NCI-H146 (cell line): ENCODE data around the gene ATG16L1.
"Not testable (repeated sequence)": the region's sequence is repeated elsewhere in the genome, so short reads cannot be mapped to it uniquely, and the experiment has no call there.

Source experiments
- DNase-seq: peaks from one replicate; lab custom pipeline; 2025; lab: John Stamatoyannopoulos, UW

The ATG16L1 gene

GRCh38 chr2:233331536-233331935, 80.1 kb downstream of the ATG16L1 start:
- no peak for DNase-seq

DNA sequence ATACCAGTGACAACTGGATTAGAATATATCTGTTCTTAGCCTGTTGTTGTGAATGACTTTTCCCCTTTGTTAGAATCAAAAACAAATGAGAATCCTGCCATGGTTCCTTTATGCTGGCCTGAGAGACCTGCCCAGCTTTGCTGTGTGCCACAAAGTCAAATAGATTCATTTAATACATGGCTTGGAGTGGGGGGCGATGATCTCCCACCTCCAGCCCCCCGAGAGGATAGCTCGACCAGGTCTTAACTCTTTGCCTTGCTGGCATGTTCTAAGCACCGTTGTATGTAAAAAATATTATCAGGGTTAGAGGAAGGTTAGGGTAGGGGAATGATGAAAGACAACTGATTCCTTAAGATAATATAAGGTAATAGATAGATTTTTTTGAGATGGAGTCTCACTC, 80.7 kb downstream of the ATG16L1 start:
- no peak for DNase-seq

GRCh38 chr2:233334915-233335314, 83.4 kb downstream of the ATG16L1 start:
- no peak for DNase-seq

GRCh38 chr2:233336091-233336490, 84.6 kb downstream of the ATG16L1 start:
- not testable (repeated sequence) for DNase-seq

- DNase-seq, result no peak
These were observed 85.1 kb downstream of the ATG16L1 start for GRCh38 chr2:233336541-233336940.

DNA sequence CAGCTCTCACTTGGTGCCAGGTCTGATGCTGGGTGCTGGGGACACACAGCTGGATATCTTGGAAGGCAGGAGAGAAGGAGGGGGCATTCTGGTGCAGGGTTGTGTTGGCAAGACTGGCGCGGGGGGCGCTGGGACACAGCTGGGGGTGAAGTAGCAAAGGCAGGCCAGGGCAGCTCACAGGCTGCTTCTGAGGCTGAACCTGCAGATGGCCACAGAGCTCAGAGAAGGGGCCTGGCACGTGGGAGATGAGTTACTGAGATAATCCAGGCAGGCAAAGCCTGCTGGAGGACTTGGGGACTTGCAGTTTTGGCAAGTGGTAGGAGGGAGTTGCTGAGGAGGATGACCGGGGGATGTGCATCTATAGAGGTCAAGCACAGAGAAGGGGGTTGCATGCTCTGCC, 86.6 kb downstream of the ATG16L1 start:
- DNase-seq, result no peak

- no peak for DNase-seq
These were observed 87.4 kb downstream of the ATG16L1 start for GRCh38 chr2:233338812-233339368.

DNA sequence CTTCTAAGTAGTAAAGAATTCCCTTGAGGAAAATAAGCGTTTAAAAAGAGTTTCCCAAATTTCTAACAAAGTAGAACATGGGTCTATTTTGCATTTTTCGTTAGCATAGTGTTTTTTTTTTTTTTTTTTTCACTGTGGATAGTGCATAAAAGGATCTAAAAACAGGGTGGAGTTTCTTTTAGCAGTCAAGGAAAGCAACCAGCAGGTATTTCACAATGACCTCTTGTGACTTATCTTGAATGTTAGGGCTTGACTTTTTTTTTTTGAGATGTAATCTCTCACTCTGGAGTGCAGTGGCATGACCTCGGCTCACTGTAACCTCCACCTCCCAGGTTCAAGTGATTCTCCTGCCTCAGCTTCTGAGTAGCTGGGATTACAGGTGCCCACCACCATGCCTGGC, 88.0 kb downstream of the ATG16L1 start:
- no peak for DNase-seq

GRCh38 chr2:233341296-233341695, 89.8 kb downstream of the ATG16L1 start:
- no peak for DNase-seq

GRCh38 chr2:233342301-233342700, 90.8 kb downstream of the ATG16L1 start:
- no peak for DNase-seq

GRCh38 chr2:233343171-233343705, 91.8 kb downstream of the ATG16L1 start:
- no peak for DNase-seq
